Neuron (in vitro differentiated cells): ENCODE results near the gene DUS2.
"Not testable (repeated sequence)": the region's sequence is repeated elsewhere in the genome, so short reads cannot be mapped to it uniquely, and the experiment has no call there.

Experiments used
- H2AFZ ChIP-seq: one replicate; pipeline ENCODE4 v1.6.1; 2013; ENCODE audit warnings: low read depth, mild to moderate bottlenecking, inconsistent platforms, low read length, moderate library complexity
- H3K27me3 ChIP-seq: one replicate; pipeline ENCODE4 v1.6.1; 2013; ENCODE audit warnings: low read length; ENCODE audit not compliant: insufficient read depth
- H3K36me3 ChIP-seq: one replicate; pipeline ENCODE4 v1.6.1; 2013; ENCODE audit warnings: low read length; ENCODE audit not compliant: insufficient read depth
- H3K4me1 ChIP-seq: one replicate; pipeline ENCODE4 v1.6.1; 2013; ENCODE audit warnings: low read length; ENCODE audit not compliant: insufficient read depth
- H3K4me3 ChIP-seq: 2 replicates; pipeline ENCODE4 v1.5.1; 2013; ENCODE audit warnings: mild to moderate bottlenecking, low read length, moderate library complexity
- H3K9me3 ChIP-seq: one replicate; pipeline ENCODE4 v1.6.1; 2013; ENCODE audit warnings: low read length

DUS2 gene

DNA sequence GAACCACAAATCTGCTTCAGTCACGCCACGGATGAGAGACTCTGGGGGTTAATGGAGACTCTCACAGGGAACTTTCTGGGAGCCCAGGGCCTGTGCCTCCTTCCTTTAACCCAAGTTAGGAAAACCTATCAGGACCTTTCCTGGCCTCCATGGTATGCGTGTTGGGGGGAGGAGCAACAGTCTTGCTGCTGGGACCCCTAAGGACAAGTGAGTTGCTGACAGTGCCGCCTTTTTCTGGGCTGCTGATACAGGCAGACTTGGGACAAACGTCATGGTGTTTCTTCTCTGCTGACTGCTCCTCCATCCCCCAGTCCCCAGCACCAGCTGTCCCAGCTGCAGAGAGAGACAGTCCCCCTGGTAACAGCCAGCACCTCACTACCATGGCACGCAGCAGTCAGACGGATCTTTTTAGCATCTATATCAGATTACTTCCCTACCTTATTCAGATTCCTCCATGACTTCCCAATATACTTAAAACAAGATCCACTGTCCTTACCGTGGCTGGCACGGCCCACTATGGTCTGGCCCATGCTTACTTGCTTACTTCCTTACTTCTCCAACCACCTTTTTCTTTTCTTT lies 13.8 kb upstream of the DUS2 start:
- no peak overlapping the region for H3K4me3 ChIP-seq
- no peaks in the 10 kb centered on the region for H3K4me1 ChIP-seq
- no peaks in the 10 kb centered on the region for H3K36me3 ChIP-seq
- peaks cover 2% of the 10 kb centered on the region for H3K27me3 ChIP-seq
- no peaks in the 10 kb centered on the region for H3K9me3 ChIP-seq
- no peak overlapping the region for H2AFZ ChIP-seq

DNA sequence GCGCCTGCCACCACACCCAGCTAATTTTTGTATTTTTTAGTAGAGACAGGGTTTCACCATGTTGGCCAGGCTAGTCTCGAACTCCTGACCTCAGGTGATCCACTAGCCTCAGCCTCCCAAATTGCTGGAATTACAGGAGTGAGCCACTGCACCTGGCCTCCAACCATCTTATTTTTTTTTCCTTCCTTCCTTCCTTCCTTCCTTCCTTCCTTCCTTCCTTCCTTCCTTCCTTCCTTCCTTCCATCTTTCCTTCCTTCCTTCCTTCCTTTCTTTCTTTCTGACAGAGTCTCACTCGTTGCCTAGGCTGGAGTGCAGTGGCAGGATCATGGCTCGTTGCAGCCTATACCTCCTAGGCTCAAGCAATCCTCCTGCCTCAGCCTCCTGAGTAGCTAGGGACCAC lies 13.2 kb upstream of the DUS2 start:
- not testable (repeated sequence) for H3K36me3 ChIP-seq, H3K27me3 ChIP-seq, H3K9me3 ChIP-seq, H3K4me1 ChIP-seq, H3K4me3 ChIP-seq, H2AFZ ChIP-seq

DNA sequence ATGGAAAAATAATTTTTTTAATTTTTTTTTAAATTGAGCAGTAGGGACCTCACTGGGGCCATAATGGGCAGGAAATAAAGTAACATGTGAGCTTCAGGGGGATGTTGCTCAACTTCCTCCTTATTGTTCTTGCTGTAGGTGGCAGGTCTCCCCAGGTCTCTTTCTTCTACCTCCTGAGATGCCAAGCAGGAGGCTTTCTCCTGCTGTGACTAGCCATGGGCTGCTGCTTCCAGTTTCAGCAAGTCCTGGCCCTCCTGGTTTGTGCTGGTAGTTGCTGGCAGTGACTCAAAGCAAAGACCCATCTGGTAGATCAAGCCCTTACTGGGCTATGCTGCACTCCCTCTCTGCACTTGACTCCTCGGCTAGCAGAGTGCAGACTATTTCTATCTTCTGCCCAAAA lies 9.6 kb upstream of the DUS2 start:
- Histone ChIP-seq H3K4me1 (no peaks in the 10 kb centered on the region), H3K9me3 (no peaks in the 10 kb centered on the region), H3K36me3 (no peaks in the 10 kb centered on the region), H2AFZ (no peak overlapping the region), H3K4me3 (no peak overlapping the region), H3K27me3 (no peaks in the 10 kb centered on the region)

DNA sequence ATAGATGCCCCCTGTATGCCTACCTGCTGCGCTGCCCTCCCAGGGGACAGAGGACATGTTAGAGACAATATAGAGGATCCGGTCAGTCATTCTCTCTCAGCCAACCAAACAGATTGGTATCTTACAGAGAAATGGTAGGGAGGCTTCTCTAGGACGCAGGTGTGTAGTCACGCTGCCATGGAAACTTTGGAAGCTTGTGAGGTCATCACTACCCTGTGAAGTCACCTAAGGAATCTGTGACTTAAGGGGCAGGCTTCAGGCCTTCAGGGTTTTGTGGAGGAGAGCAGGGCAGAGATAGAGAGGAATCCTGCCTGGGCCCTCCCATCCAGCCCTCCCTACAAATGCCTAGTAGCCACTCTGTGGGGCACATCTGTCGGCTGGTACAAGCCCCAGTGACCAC lies 7.4 kb upstream of the DUS2 start, which contains the start of gene DPEP2NB:
Gene DPEP2NB, minus strand, starts transcription at position 231 of the 400 bp plus-strand sequence. Its CDS starts 141 bp downstream, at position 90.
- no peaks in the 10 kb centered on the region for H3K27me3 ChIP-seq
- H3K9me3 ChIP-seq, result no peaks in the 10 kb centered on the region
- H2AFZ ChIP-seq, result no peak within 1 kb of the TSS
- H3K36me3 ChIP-seq, result no peaks in the 10 kb centered on the region
- no peaks in the 10 kb centered on the region for H3K4me1 ChIP-seq
- no peak within 1 kb of the TSS for H3K4me3 ChIP-seq

DNA sequence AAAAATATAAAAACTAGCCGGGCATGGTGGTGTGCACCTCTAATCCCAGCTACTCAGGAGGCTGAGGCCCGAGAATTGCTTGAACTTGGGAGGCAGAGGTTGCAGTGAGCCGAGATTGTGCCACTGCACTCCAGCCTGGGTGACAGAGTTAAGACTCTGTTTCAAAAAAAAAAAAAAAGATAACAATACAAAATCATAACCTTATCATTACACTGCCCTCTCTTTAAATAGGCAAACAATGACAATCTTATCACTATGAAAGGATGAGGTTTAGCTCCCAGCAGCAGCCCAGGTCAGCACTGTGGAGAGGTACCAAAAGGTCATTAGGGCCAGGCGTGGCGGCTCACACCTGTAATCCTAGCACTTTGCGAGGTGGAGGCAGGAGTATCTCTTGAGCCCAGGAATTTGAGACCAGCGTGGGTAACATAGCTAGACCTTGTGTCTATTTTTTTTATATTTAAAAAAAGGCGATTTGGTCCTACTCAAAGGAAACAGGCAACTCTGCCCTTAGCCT lies 3.9 kb upstream of the DUS2 start:
- Histone ChIP-seq H3K27me3 (no peaks in the 10 kb centered on the region), H3K4me1 (peaks cover 20% of the 10 kb centered on the region), H3K4me3 (no peak overlapping the region), H2AFZ (no peak overlapping the region), H3K36me3 (peaks cover 12% of the 10 kb centered on the region), H3K9me3 (no peaks in the 10 kb centered on the region)

DNA sequence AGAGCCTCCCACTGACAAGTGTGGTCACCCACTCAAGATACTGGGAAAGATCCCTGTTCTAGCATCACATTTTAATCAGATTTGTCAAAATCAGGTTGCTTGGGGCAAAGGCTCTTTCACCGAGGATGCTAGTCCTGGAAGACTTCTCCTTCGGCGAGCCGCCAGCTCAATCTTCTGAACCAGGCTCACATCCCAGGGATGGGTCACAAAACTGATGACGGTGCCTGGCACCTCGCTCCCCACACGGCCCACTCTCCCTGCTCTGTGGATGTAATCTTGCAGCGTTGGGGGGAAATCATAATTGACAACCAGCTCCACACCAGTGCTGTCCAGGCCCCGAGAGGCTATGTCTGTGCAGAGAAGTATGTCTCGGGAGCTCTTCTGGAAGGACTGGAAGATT lies 1.6 kb upstream of the DUS2 start:
- peaks cover 21% of the 10 kb centered on the region for H3K4me1 ChIP-seq
- no peak overlapping the region for H2AFZ ChIP-seq
- peak overlapping the region; percentile 59 for H3K4me3 ChIP-seq
- H3K9me3 ChIP-seq, result no peaks in the 10 kb centered on the region
- no peaks in the 10 kb centered on the region for H3K27me3 ChIP-seq
- peaks cover 14% of the 10 kb centered on the region for H3K36me3 ChIP-seq

DNA sequence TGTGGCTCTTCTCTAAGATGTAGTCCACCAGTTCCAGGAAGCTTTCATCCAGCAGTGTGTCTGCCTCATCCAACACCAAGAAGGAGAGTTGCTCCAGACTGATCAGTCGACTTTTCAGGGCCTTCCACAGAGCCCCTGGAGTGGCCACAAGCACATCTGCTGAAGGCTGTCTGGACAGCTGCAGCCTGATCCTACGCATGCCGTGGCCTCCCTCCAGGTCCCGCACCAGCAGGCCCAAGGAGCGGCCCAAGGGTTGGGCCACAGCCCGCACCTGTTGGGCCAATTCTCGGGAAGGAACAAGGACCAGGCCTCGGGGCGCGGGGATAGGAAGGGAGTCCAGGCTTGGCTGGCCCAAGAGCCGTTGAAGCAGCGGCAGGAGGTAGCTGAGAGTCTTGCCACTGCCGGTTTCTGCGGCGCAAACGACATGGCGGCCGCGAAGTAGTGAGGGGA lies 781 bp upstream of the DUS2 start:
- Histone ChIP-seq H3K4me3 (peak overlapping the region; percentile 59), H3K27me3 (no peaks in the 10 kb centered on the region), H3K4me1 (peaks cover 21% of the 10 kb centered on the region), H3K36me3 (peaks cover 18% of the 10 kb centered on the region), H2AFZ (peak overlapping the region; percentile 57), H3K9me3 (no peaks in the 10 kb centered on the region)

DNA sequence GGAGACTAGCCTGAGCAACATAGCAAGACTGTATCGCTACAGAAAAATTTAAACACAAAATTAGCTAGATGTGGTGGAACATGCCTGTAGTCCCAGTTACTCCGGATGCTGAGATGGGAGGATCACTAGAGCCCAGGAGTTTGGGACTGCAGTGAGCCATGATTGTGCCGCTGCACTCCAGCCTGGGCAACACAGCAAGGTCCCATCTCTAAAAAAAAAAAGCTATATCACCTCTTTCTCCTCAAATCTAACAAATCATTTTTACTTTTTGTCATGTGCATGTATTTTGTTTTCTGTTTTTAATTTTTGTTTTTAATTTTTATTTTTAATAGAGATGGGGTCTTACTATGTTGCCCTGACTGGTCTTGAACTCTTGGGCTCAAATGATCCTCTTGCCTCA lies 5.9 kb downstream of the DUS2 start:
- Histone ChIP-seq H3K9me3 (no peaks in the 10 kb centered on the region), H2AFZ (no peak overlapping the region), H3K36me3 (peaks cover 20% of the 10 kb centered on the region), H3K4me1 (peaks cover 2% of the 10 kb centered on the region), H3K4me3 (no peak overlapping the region), H3K27me3 (no peaks in the 10 kb centered on the region)

DNA sequence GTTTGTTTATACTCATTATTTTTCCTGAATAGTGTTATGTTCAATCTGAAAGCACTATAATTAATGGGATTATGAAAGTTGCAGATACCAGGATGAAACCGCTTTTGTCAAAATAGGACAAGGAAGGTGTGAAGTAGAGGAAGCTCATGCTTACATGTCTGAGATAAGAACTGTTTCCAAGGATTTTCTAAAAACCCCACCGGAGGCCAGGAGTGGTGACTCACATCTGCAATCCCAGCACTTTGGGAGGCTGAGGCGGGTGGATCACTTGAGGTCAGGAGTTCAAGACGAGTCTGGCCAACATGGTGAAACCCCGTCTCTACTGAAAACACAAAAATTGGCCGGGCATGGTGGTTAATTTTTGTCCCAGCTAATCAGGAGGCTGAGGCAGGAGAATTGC lies 7.0 kb downstream of the DUS2 start:
- not testable (repeated sequence) for H3K9me3 ChIP-seq, H2AFZ ChIP-seq, H3K4me1 ChIP-seq, H3K27me3 ChIP-seq, H3K4me3 ChIP-seq
- peaks cover 20% of the 10 kb centered on the region for H3K36me3 ChIP-seq

DNA sequence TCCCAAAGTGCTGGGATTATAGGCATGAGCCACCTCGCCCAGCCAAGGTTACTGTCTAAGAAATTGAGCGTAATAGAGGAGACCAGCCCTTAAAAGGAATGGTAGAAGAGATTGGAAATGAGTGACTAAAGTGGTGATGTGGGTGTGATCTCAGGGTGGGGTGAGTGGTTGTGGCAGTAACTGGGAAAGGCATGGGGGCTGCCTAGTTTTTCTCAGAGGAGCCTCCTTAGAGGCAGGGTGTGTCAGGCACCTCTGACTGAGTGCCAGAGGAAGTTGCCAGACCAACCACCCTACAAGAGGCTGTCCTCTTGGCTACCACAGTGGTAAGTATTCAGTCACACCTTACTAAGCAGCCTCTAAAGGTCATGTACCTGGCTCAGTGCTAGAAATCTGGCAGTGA lies 8.9 kb downstream of the DUS2 start:
- H2AFZ ChIP-seq, result no peak overlapping the region

DNA sequence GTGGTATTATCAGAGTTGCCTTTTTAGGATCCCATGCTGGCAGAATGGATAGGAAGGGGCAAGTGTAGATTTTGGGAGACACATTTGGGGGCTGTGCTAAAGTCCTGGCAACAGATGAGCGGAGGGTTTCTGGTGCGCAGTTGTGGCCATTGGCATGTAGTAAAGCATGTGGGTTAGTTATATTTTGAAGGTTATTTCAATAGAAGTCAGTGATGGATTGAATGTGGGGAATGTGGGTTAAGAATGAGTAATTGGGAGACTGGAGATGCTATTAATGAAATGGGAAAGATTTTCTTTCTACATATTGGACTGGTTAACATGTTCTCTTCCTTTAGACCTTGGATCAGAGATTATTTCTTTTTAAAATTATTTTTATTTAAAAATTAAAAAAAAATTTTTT lies 10.0 kb downstream of the DUS2 start:
- Histone ChIP-seq H3K4me1 (no peaks in the 10 kb centered on the region), H2AFZ (no peak overlapping the region), H3K36me3 (peaks cover 19% of the 10 kb centered on the region), H3K4me3 (no peak overlapping the region), H3K27me3 (no peaks in the 10 kb centered on the region), H3K9me3 (no peaks in the 10 kb centered on the region)

More for the DNA sequence above, 8.9 kb downstream of the DUS2 start:
- H3K4me3 ChIP-seq, result no peak overlapping the region
- H3K27me3 ChIP-seq, result no peaks in the 10 kb centered on the region
- peaks cover 15% of the 10 kb centered on the region for H3K36me3 ChIP-seq
- no peaks in the 10 kb centered on the region for H3K9me3 ChIP-seq
- H3K4me1 ChIP-seq, result no peaks in the 10 kb centered on the region

DNA sequence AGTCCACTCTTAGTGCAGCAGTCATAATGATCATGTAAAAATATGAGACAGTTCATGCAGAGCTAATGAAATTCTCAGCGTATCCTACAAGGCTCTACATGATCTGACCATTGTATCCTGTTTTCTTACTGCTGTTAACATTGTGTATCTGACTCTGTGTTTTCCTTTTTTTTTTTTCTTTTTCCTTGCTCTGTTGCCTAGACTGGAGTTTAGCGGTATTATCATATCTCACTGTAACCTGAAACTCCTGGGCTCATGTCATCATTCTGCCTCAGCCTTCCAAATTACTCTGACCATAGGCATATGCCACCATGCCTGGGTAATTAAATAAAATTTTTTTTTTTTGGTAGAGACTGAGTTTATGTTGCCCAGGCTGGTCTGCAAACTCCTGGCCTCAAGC lies 12.1 kb downstream of the DUS2 start:
- Histone ChIP-seq H3K4me3 (no peak overlapping the region), H2AFZ (no peak overlapping the region), H3K36me3 (peaks cover 17% of the 10 kb centered on the region), H3K9me3 (no peaks in the 10 kb centered on the region), H3K27me3 (no peaks in the 10 kb centered on the region), H3K4me1 (no peaks in the 10 kb centered on the region)

DNA sequence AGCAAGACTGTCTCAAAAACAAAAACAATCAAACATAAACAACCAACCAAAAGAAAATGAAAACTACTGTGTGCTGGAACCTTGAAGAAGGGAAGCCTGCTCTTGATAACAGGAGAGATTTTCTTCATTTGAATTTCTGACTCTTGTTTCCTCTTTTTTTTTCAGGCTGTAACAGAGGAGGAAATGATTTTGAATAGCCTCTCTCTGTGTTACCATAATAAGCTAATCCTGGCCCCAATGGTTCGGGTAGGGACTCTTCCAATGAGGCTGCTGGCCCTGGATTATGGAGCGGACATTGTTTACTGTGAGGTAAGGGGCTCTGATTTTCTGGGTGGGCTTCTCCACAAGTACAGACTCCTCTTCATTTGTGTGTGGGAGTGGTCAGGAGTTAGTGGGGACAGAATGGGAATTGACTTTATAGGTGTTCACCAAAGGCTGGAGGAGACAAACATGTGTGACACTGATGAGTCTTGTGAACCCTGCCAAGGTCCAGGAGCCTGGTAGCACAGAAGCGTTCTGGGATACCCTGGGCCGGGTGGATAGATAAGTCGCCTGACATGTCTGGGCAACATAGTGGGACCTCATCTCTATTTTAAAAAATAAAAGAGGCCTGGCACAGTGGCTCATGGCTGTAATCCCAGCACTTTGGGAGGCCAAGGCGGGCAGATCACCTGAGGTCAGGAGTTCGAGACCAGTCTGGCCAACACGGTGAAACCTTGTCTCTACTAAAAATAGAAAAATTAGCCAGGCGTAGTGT lies 14.9 kb downstream of the DUS2 start:
- Histone ChIP-seq H3K4me3 (no peak overlapping the region), H3K36me3 (peaks cover 21% of the 10 kb centered on the region), H2AFZ (no peak overlapping the region), H3K9me3 (no peaks in the 10 kb centered on the region), H3K4me1 (no peaks in the 10 kb centered on the region), H3K27me3 (no peaks in the 10 kb centered on the region)
